ENCODE measurements around the gene KRTAP4-2. TPM values are rescaled to one million over a fixed set of nuclear protein-coding genes. Genes with fewer than 3 reads are reported as not detected.
"Not testable (repeated sequence)": the region's sequence is repeated elsewhere in the genome, so short reads cannot be mapped to it uniquely, and the experiment has no call there.

Gene KRTAP4-2
- total RNA-seq, 1 donor from 2014 or later, result not detected

GRCh38 chr17:41145261-41145660, 32.8 kb downstream of the KRTAP4-2 start:
- DNase-seq, result no peak
- no peak for ATAC-seq
- Histone ChIP-seq H3K4me3 (no peak overlapping the region), H3K27ac (no peak overlapping the region), H3K27me3 (no peaks in the 10 kb centered on the region), H3K36me3 (no peaks in the 10 kb centered on the region), H3K4me1 (no peaks in the 10 kb centered on the region), H3K9me3 (peaks cover 10% of the 10 kb centered on the region)
- intact Hi-C loops (cut with DNase I), result no loop called here
- no peak for TF ChIP-seq CTCF (IDR thresholded peaks at IDR 0.05)

DNA sequence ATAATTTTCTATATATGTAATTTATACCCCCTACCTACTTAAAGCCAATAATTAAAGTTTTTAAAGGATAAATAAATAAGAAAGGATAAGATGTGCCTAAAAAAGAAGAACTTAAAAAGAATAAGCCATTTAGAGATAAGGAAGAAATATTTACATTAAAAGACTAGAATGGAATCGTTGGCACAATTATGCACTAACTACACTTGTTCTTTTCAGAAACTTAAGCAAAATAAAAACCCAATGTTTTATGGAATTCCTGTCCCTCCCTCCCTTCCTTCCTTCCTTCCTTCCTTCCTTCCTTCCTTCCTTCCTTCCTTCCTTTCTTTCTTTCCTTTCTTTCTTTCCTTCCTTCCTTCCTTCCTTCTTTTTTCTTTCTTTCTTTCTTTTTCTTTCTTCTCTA, 33.2 kb downstream of the KRTAP4-2 start:
- no peaks in the 10 kb centered on the region for H3K4me1 ChIP-seq
- no peak overlapping the region for H3K27ac ChIP-seq
- no peak for TF ChIP-seq CTCF (IDR thresholded peaks at IDR 0.05)
- DNase-seq (no peak), ATAC-seq (no peak)
- no peaks in the 10 kb centered on the region for H3K36me3 ChIP-seq
- H3K9me3 ChIP-seq, result peaks cover 11% of the 10 kb centered on the region
- no peaks in the 10 kb centered on the region for H3K27me3 ChIP-seq
- intact Hi-C loops (cut with DNase I), result no loop called here
- H3K4me3 ChIP-seq, result no peak overlapping the region

DNA sequence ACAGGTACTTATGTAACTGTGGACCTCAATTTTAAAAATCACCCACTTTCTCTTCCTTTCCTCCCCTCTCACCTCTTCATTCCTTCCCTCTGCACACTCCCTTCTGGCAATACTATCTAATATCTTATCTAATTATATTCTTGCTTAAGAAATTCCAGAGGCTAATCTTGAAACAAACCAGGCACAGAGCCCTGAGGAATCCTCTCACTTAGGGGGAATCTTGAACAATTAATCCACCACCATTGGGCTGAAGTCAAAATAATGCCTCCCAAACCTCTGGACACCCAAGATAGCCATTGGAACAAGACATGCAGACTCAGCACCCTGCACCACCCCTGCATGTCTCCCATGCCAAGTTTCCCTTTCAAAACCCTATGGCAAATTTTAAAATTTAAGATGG, 36.7 kb downstream of the KRTAP4-2 start:
- Histone ChIP-seq H3K27me3 (no peaks in the 10 kb centered on the region), H3K9me3 (peaks cover 11% of the 10 kb centered on the region), H3K36me3 (no peaks in the 10 kb centered on the region), H3K4me1 (no peaks in the 10 kb centered on the region), H3K27ac (no peak overlapping the region), H3K4me3 (no peak overlapping the region)
- ATAC-seq, result no peak
- intact Hi-C loops (cut with DNase I), result no loop called here
- TF ChIP-seq CTCF (IDR thresholded peaks at IDR 0.05), result no peak
- DNase-seq, result no peak

DNA sequence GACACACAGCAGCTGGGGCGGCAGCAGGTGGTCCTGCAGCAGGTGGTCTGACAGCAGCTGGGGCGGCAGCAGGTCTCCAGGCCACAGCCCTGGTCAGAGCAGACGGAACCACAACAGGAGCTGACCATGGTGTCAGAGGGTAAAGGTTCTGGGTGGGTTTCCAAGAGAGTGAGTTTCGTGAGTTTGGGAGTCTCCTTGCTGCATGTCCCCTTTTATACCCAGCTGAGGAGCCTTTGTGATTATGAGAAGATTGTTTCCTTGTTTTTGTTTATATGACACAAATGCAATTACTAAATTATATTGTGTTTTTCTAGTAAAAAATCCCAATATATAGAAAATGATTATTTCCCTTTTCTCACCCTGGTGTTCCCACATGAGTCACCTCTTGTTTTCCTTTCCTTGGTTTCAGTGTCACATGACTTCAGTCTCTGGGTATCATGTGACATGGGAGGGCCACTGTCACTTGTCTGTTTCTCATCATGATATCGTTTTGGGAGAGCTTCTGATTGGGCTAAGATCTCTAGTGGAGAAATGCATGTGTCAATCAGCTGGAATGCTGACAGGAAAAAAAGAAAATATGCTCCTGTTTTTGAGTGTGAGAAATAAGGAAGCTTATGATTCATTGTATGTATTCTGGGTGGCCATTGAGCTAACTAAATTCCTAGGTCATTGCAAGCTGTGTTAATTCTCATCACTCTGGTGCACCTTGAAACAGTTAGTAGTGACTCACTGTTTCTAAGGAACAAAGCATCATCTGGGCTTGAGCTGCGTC, 37.5 kb downstream of the KRTAP4-2 start, which contains the start of gene KRTAP4-6:
Gene KRTAP4-6, minus strand, starts transcription at position 185 of the 772 bp plus-strand sequence. Its CDS starts 57 bp downstream, at position 128.
- no peaks in the 10 kb centered on the region for H3K4me1 ChIP-seq
- no peak within 1 kb of the TSS for H3K4me3 ChIP-seq
- H3K27me3 ChIP-seq, result no peaks in the 10 kb centered on the region
- no peak for DNase-seq
- H3K36me3 ChIP-seq, result no peaks in the 10 kb centered on the region
- H3K9me3 ChIP-seq, result peaks cover 11% of the 10 kb centered on the region
- TF ChIP-seq CTCF (IDR thresholded peaks at IDR 0.05), result no peak
- intact Hi-C loops (cut with DNase I), result no loop called here
- no peak for ATAC-seq
- H3K27ac ChIP-seq, result no peak within 1 kb of the TSS

GRCh38 chr17:41139865-41140264, 38.2 kb downstream of the KRTAP4-2 start:
- DNase-seq, H3K27ac ChIP-seq: not testable (repeated sequence)

DNA sequence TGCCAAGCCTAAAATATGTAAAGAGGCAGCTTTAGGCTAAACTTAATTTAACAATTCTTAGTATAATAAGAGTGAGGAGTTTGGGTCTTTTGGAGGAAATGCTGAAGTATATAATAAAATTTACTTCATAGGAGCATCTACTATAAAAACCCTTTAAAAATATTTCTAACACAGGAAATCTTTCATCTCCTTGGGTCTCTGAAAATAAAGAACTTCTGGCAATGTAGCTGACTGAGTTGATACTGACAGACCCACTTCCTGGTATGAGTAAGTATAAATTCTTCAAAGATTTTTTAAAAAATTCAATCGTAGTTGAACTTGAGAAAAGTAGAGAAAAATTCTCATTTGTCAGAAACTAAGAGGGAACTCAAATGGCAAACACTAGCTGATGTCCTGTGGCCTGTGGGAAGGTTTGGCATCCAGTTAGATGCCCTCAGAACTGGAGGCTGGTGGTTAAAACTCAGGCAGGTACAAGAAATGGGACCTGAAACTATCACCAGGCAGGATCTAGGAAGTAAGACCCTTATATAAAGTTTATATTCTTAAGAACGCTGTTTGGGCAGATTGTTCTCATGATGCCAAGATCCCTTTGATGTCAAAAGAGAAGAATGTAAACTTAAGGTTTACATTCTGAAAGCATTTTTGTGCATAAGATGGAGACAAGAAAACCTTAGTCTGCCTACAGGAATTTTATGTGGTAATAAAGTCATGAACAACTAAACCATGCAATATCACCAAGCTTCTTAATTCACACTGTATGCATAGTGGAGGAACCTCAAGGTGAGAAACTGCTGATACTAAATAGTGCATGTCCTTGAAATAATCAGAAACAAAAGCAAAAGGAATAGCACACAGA, 43.9 kb downstream of the KRTAP4-2 start:
- H3K9me3 ChIP-seq, result no peaks in the 10 kb centered on the region
- H3K4me3 ChIP-seq, result no peak overlapping the region
- ATAC-seq (no peak), DNase-seq (no peak)
- no peak for TF ChIP-seq CTCF (IDR thresholded peaks at IDR 0.05)
- intact Hi-C loops (cut with DNase I), result no loop called here
- H3K27ac ChIP-seq, result no peak overlapping the region
- no peaks in the 10 kb centered on the region for H3K27me3 ChIP-seq
- no peaks in the 10 kb centered on the region for H3K36me3 ChIP-seq
- no peaks in the 10 kb centered on the region for H3K4me1 ChIP-seq

More at GRCh38 chr17:41139865-41140264, 38.2 kb downstream of the KRTAP4-2 start:
- H3K9me3 ChIP-seq, result peaks cover 11% of the 10 kb centered on the region
- H3K27me3 ChIP-seq; H3K4me3 ChIP-seq; H3K4me1 ChIP-seq; intact Hi-C loops (cut with DNase I); H3K36me3 ChIP-seq; ATAC-seq: not testable (repeated sequence)

All from upper lobe of right lung (tissue), 1 donor.